SK-N-MC (cell line): ENCODE measurements around the gene TLR9.
"Not testable (repeated sequence)": the region's sequence is repeated elsewhere in the genome, so short reads cannot be mapped to it uniquely, and the experiment has no call there.

ENCODE experiments used
- EZH2 ChIP-seq: fragments of 200-600 bp; sonication (generic); IDR thresholded peaks from one replicate; pipeline ENCODE4 v1.6.1; 2017; ENCODE audit warnings: antibody characterized with exemption
- FOXP2 ChIP-seq: optimal IDR thresholded peaks from 2 replicates; pipeline ENCODE3; 2011; ENCODE audit warnings: mild to moderate bottlenecking, moderate library complexity; ENCODE audit not compliant: insufficient read depth; ENCODE audit errors: extremely low read length, control extremely low read depth
- POLR2AphosphoS5 ChIP-seq: IDR thresholded peaks from 2 replicates; pipeline ENCODE4 v1.6.1; 2012; ENCODE audit warnings: mild to moderate bottlenecking, low read depth, low read length, borderline replicate concordance

- TF ChIP-seq EZH2, POLR2AphosphoS5, FOXP2: not testable (repeated sequence)
Observed at GRCh38 chr3:52272172-52272571, 46.7 kb upstream of the TLR9 start.
